Measurements from ENCODE around the gene SLC16A6. TPM values are rescaled to one million over a fixed set of nuclear protein-coding genes. Genes with fewer than 3 reads are reported as not detected.
A peak's percentile ranks its signal among the peaks of the same experiment; 100 is the strongest.
"Not testable (repeated sequence)": the region's sequence is repeated elsewhere in the genome, so short reads cannot be mapped to it uniquely, and the experiment has no call there.

SLC16A6 gene, protein sequence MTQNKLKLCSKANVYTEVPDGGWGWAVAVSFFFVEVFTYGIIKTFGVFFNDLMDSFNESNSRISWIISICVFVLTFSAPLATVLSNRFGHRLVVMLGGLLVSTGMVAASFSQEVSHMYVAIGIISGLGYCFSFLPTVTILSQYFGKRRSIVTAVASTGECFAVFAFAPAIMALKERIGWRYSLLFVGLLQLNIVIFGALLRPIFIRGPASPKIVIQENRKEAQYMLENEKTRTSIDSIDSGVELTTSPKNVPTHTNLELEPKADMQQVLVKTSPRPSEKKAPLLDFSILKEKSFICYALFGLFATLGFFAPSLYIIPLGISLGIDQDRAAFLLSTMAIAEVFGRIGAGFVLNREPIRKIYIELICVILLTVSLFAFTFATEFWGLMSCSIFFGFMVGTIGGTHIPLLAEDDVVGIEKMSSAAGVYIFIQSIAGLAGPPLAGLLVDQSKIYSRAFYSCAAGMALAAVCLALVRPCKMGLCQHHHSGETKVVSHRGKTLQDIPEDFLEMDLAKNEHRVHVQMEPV
- under 1 TPM; 0.12 to 0.56 (median 0.38) TPM for total RNA-seq (2021; fragmentation: NEBNext Ultra II Directional; extraction: Animal tissue kit (Norgen Biotek cat#: 25700))
- long read RNA-seq = 0 reads

DNA sequence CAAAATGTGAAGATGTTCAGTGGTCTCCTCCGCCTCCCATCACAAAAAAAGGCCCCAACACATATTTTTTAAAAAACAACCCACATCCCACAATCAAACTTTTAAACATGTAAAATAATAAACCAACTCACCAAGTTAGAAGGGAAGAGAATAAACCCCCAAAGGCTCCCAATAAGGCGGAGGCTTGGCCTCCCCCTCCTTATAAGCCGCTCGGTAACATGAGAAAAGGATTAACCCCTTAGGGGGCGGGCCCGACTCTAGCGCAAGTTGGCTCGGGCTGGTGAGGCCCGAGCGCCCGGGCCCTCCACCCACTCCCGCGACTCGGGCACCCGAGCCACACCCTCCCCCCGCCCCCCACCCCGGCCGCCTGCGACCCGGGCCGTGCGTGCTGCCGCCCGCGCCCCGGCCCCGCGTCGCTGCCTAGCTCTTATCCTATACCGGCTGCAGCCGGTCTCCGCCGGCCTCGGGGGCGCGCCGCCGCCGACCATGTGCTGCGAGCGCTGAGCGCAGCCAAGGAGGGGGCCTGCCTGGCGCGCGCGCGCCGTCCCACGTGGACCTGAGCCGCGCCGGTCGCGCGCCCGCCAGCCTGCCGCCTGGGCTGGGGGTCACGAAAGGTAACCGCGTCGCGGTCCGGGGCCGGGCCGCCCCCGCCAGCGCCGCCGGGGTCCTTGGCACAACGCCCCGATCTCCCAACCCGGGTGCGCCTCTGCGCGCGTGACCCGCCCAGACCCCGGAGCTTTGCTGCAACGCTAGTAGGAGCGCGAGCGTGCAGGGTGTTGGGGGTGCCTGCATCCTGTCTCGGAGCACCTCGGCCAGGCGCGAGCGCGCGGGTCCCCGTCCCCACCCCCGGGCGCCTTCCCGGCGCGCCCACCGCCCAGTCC lies at the start of gene SLC16A6, which contains the start of gene ARSG:
SLC16A6 (minus strand) TSS at position 173 of the 881 bp plus-strand sequence. CDS start 12,807 bp downstream, outside the sequence.
ARSG (plus strand) TSS at position 541 of the 881 bp plus-strand sequence. CDS start 15,999 bp downstream, outside the sequence.
- Mint-ChIP-seq H3K4me3 (peak within 1 kb of the TSS; percentile 80), H3K27me3 (ENCODE audit: insufficient read depth) (peaks cover 16% of the 10 kb centered on the region), H3K4me1 (ENCODE audit: low read depth) (peaks cover 21% of the 10 kb centered on the region), H3K27ac (peak within 1 kb of the TSS; percentile 31), H3K36me3 (ENCODE audit: low read depth) (no peaks in the 10 kb centered on the region), H3K9me3 (no peaks in the 10 kb centered on the region)
- no peak for DNase-seq
- no peak for TF ChIP-seq CTCF (IDR thresholded peaks at IDR 0.05)

GRCh38 chr17:68334393-68334792 lies 43.5 kb upstream of the SLC16A6 start:
- DNase-seq = no peak

GRCh38 chr17:68331932-68332331 lies 41.0 kb upstream of the SLC16A6 start:
- H3K9me3 Mint-ChIP-seq = peaks cover 29% of the 10 kb centered on the region
- H3K27me3 Mint-ChIP-seq (ENCODE audit: insufficient read depth); H3K36me3 Mint-ChIP-seq (ENCODE audit: low read depth); DNase-seq; H3K4me3 Mint-ChIP-seq; H3K4me1 Mint-ChIP-seq (ENCODE audit: low read depth); H3K27ac Mint-ChIP-seq: not testable (repeated sequence)

More at GRCh38 chr17:68334393-68334792, 43.5 kb upstream of the SLC16A6 start:
- no peaks in the 10 kb centered on the region for H3K4me1 Mint-ChIP-seq (ENCODE audit: low read depth)
- H3K36me3 Mint-ChIP-seq (ENCODE audit: low read depth) = peaks cover 5% of the 10 kb centered on the region; the same call in 1 of the 2 replicates
- no peak overlapping the region for H3K27ac Mint-ChIP-seq
- H3K27me3 Mint-ChIP-seq (ENCODE audit: insufficient read depth) = peaks cover 3% of the 10 kb centered on the region
- peaks cover 29% of the 10 kb centered on the region for H3K9me3 Mint-ChIP-seq
- no peak overlapping the region for H3K4me3 Mint-ChIP-seq
- TF ChIP-seq CTCF (IDR thresholded peaks at IDR 0.05) = no peak

DNA sequence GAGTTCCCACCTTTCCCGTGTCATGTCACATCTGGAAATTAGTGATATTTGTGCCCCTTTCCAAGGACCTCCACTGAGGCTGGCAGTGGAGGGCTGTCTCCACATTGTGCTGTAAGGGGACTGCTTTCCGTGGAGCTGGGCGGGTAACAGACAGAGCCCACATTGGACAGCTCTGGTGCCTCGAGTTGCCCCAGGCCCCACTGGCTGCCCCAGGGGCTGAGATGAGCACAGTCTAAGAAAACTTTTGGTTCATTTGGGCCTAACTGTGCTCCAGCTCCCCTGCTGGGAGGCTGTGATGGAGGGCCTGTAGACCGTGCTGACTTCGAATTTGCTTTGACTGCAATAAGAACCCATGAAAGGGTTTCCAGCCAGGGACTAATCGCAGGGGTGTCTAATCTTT lies 38.4 kb upstream of the SLC16A6 start:
- H3K36me3 Mint-ChIP-seq (ENCODE audit: low read depth) = peaks cover 5% of the 10 kb centered on the region; the same call in 1 of the 2 replicates
- peaks cover 4% of the 10 kb centered on the region; the same call in 1 of the 2 replicates for H3K4me1 Mint-ChIP-seq (ENCODE audit: low read depth)
- H3K4me3 Mint-ChIP-seq = no peak overlapping the region
- H3K27ac Mint-ChIP-seq = no peak overlapping the region
- no peak for TF ChIP-seq CTCF (IDR thresholded peaks at IDR 0.05)
- H3K9me3 Mint-ChIP-seq = peaks cover 29% of the 10 kb centered on the region
- no peak for DNase-seq
- H3K27me3 Mint-ChIP-seq (ENCODE audit: insufficient read depth) = peaks cover 11% of the 10 kb centered on the region

- no peak for TF ChIP-seq CTCF (IDR thresholded peaks at IDR 0.05)
- no peak for DNase-seq
- H3K27me3 Mint-ChIP-seq (ENCODE audit: insufficient read depth) = peaks cover 13% of the 10 kb centered on the region
- no peak overlapping the region for H3K4me3 Mint-ChIP-seq
- H3K4me1 Mint-ChIP-seq (ENCODE audit: low read depth) = peaks cover 4% of the 10 kb centered on the region; the same call in 1 of the 2 replicates
- H3K27ac Mint-ChIP-seq = no peak overlapping the region
- H3K9me3 Mint-ChIP-seq = peaks cover 29% of the 10 kb centered on the region
- peaks cover 5% of the 10 kb centered on the region; the same call in 1 of the 2 replicates for H3K36me3 Mint-ChIP-seq (ENCODE audit: low read depth)
These were observed 37.7 kb upstream of the SLC16A6 start for GRCh38 chr17:68328676-68329075.

All from HFFc6 (cell line).